ENCODE data around the gene NOL11.
"Not testable (repeated sequence)": the region's sequence is repeated elsewhere in the genome, so short reads cannot be mapped to it uniquely, and the experiment has no call there.

NOL11 gene

DNA sequence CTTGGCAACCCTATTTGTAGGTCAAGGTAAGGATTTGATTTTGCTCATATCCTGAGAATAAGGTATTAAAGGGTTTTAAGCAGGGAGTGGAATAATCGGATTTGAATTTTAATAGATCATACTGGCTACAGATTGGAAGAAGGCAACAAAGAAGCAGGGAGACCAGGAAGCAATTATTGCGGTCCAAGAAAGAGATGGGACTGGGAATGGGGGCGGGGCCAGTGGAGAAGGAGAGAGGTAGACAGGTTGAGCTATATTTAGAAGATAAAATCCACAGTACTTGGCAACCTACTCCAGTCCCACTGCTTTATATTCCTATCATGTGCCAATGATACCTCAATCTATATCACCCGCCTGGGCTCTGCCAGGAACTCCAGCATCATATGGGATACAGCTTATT, 5.8 kb upstream of the NOL11 start:
- no peak for DNase-seq

- no peak for DNase-seq
These were observed 5.4 kb upstream of the NOL11 start for GRCh38 chr17:67712375-67712774.

DNA sequence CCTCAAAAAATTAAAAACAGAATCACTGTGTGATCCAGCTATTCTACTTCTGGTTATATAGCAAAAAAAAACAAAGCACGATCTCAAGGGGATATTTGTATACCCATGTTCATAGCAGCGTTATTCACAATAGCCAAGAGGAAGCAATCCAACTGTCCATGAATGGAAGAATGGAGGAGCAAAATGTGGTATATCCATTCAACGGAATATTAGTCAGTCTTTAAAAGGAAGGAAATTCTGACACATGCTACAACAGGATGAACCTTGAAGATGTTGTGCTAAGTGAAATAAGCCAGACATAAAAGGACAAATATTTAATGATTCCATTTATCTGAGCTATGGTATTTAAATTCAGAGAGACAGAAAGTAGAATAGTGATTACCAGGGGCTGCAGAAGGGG, 4.6 kb upstream of the NOL11 start:
- DNase-seq = no peak

- no peak for DNase-seq
These were observed 1.3 kb upstream of the NOL11 start for GRCh38 chr17:67716405-67716798.

DNA sequence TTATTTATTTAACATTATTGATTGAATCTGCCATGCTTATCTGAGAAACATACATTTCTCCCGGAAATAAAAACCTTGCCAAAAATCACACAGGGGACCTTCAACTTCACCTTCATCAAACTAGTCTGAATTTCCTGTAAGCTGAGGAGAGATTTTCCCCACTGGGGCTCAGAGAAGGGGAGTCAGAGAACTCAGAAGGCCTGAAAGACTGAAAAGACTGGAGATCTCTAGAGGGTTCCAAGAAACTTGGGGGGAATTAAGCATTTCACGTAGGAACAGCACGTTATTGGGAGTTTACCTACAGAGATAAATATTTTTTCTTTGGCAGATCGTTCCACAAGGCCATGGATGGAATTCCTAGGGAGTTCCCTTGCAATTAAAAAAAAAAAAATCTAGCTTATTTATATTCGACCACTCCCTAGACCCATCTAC, 528 bp upstream of the NOL11 start:
- no peak for DNase-seq

DNA sequence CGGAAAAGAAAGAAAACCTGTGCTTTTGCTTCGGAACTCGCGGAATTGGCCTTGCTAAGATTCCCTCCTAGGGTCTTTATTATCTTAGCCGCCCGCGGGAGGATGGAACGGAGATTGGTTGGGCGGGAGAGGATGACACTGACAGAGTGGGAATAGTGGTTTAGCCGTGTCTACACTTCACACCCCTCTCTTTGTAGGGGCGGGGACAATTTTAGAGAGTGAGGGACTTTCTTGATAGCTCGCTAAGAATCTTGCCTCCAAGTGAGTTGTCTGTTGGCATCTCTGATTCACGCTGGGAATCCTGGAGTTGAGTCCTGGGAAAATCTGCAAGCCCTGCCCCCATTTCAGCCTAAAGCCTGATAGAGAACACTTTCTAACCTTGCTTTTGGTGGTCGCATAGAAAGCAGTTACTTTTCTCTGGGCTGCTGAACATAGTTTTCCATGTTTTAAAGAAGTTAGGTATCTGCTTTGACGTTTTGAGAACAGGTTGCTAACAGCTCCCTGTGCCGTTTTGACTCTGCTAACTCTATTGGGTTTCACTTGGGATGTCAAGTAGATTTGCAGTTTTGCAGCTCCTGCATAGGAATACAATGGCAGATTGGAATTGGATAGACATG, 697 bp downstream of the NOL11 start:
- no peak for DNase-seq

DNA sequence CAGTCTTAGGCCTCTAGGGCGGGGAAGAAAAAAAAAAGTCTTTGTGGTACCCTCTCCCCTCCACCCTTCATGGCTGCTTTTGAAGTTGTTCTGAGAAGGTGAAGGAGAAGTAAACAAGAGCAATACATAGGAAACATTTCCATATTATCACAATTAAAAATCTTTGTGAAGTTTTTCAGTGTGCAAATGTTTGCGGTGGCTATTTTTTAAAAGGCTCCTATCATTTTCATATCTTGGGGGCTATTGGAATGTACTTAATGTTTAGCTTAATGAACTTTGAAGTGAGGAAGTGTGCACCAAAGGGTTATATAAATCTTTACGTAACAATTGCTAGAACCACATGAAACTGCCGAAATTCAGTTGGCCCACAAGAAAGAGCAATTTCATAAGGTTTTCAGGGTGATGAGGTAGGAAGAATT, 7.6 kb downstream of the NOL11 start:
- no peak for DNase-seq

DNA sequence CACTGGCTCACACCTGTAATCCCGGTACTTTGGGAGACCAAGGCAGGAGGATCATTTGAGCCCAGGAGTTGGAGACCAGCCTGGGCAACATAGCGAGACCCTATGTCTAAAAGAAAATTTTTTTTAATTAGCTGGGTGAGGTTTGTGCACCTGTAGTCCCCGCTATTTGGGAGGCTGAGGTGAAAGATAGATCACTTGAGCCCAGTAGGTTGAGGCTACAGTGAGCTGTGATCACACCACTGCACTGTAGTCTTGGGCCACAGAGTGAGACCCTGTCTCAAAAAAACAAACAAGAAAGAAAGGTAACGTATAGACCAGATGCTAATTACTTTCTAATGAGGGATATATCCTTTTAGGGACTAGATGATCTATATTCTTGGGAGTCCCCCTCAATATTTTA, 8.1 kb downstream of the NOL11 start:
- no peak for DNase-seq

GRCh38 chr17:67727152-67728039, 9.7 kb downstream of the NOL11 start:
- not testable (repeated sequence) for DNase-seq

- no peak for DNase-seq
These were observed 12.2 kb downstream of the NOL11 start for GRCh38 chr17:67729903-67730302.

- DNase-seq = no peak
These were observed 13.0 kb downstream of the NOL11 start for GRCh38 chr17:67730731-67731130.

- DNase-seq = no peak
These were observed 15.7 kb downstream of the NOL11 start for GRCh38 chr17:67733449-67733848.

DNA sequence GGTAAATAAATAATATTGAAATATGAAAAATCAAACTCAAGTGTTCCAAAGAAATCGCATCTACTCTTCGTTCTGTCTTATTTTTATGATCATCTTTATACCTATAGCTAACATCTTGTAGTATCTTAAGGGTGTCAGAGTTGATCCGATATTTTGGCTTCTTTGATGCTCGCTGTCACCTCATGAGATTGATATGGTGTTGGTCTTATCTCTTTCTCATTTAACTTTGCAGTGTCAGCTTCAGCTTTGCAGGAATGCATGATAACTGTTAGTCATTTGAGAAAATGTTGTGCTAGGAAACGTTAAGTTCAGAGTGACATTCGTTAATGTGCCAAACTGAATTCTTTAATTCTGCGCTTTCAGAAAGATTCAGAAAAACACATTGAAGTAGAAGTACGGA, 19.4 kb downstream of the NOL11 start:
- DNase-seq = no peak

GRCh38 chr17:67742025-67742424, 24.3 kb downstream of the NOL11 start:
- no peak for DNase-seq

- no peak for DNase-seq
These were observed 29.2 kb downstream of the NOL11 start for GRCh38 chr17:67746704-67747571.

- DNase-seq = no peak
These were observed 30.0 kb downstream of the NOL11 start for GRCh38 chr17:67747681-67748235.

DNA sequence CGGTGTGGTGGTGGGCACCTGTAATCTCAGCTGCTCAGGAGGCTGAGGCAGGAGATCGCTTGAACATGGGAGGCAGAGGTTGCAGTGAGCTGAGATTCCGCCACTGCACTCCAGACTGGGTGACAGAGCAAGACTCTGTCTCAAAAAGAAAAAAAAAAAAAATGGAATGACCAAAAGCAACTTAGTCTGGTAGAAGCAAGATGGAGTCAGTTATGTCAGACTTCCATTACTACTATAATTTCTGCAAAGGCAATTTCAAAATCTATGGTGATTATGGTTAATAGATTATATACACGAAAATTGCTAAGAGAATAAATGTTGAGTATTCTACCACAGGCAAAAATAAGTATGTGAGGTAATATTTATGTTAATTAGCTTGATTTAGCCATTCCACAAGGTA, 32.3 kb downstream of the NOL11 start:
- DNase-seq = no peak

GRCh38 chr17:67751101-67752074, 33.7 kb downstream of the NOL11 start:
- DNase-seq = no peak

DNA sequence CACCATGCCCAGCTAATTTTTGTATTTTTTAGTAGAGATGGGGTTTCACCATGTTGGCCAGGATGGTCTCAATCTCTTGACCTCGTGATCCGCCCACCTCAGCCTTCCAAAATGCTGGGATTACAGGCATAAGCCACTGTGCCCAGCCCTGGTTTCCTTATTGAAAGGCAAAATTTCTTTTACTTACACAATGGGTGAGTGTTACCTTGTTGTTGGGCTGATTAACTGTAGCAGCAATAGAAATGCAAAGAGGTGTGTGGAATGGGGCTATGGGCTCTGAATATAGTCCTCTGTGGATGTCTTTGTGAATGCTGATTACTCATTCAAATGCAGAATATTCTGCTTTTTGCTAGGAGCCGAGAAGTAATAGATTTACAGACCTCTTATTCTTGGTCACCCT, 34.4 kb downstream of the NOL11 start:
- DNase-seq = not testable (repeated sequence)

GRCh38 chr17:67753026-67753425, 35.3 kb downstream of the NOL11 start:
- no peak for DNase-seq

GRCh38 chr17:67754001-67754400, 36.3 kb downstream of the NOL11 start:
- no peak for DNase-seq

GRCh38 chr17:67754686-67755085, 37.0 kb downstream of the NOL11 start:
- not testable (repeated sequence) for DNase-seq
